Mammary epithelial cell (primary cell): ENCODE data around the gene SNRNP35.

Source experiments
- CTCF ChIP-seq, 2 donors: IDR thresholded peaks in 1 of 2; conservative IDR thresholded peaks in 1 of 2; 2 replicates each; pipeline ENCODE4 v1.5.1; 2011 to 2012; ENCODE audit warnings: inconsistent platforms in 2 of 2, low read length in 2 of 2, mild to moderate bottlenecking in 2 of 2, control low read depth in 1 of 2, low read depth in 1 of 2; ENCODE audit not compliant: insufficient read depth in 1 of 2; ENCODE audit errors: extremely low read depth in 1 of 2
- EZH2 ChIP-seq: IDR thresholded peaks from 2 replicates; pipeline ENCODE4 v1.6.1; 2012; ENCODE audit warnings: low read length, inconsistent platforms, borderline replicate concordance

- no peak for TF ChIP-seq CTCF (conservative IDR thresholded peaks at IDR 0.05 in 1 of 2, IDR thresholded peaks at IDR 0.05 in 1 of 2; ENCODE audit: extremely low read depth in 1 of 2, insufficient read depth in 1 of 2, low read depth in 1 of 2, low read length in 2 of 2)
- no peak for TF ChIP-seq EZH2
These were observed 33.5 kb downstream of the SNRNP35 start for GRCh38 chr12:123491481-123491880.
